Activated T-helper 1 cell treated with anti-CD3 and anti-CD28 coated beads, Interleukin-12 subunit alpha, Interleukin-12 subunit beta, Interleukin-2, Interleukin-4 antibody, amounts not matched to agents 30 ng/mL and 10 ng/mL and 1 ng/mL, durations not matched to agents 14 hours and 24 hours and 36 hours (primary cell): ENCODE measurements around the gene ACOT4. TPM values are rescaled to one million over a fixed set of nuclear protein-coding genes. Genes with fewer than 3 reads are reported as not detected.
A peak's percentile ranks its signal among the peaks of the same experiment; 100 is the strongest.
"Not testable (repeated sequence)": the region's sequence is repeated elsewhere in the genome, so short reads cannot be mapped to it uniquely, and the experiment has no call there.

Source experiments
- DNase-seq: peaks from one replicate; pipeline ENCODE4 v3.0.0; 2021; ENCODE audit warnings: low spot score
- H3K27ac Mint-ChIP-seq: one replicate; pipeline ENCODE4 v1.8.0; 2021; ENCODE audit warnings: mild to moderate bottlenecking, mixed read lengths
- H3K27me3 Mint-ChIP-seq: one replicate; pipeline ENCODE4 v1.8.0; 2022; ENCODE audit warnings: mild to moderate bottlenecking, moderate library complexity, mixed read lengths; ENCODE audit not compliant: insufficient read depth
- H3K36me3 Mint-ChIP-seq: one replicate; pipeline ENCODE4 v1.8.0; 2021; ENCODE audit warnings: low read depth, mixed read lengths
- H3K4me1 Mint-ChIP-seq: one replicate; pipeline ENCODE4 v1.8.0; 2021; ENCODE audit warnings: low read depth, mixed read lengths
- H3K4me3 Mint-ChIP-seq: one replicate; pipeline ENCODE4 v1.8.0; 2021; ENCODE audit warnings: mild to moderate bottlenecking, moderate library complexity, mixed read lengths
- H3K9me3 Mint-ChIP-seq: one replicate; pipeline ENCODE4 v1.8.0; 2021; ENCODE audit warnings: mixed read lengths
- intact Hi-C: fragments of 100-400 bp; cut with micrococcal nuclease; formaldehyde crosslinking; loops from one replicate; pipeline ENCODE4 v1.15.1; 2024
- total RNA-seq: library from RNA; stranded (reverse); gene quantifications from 2 replicates; pipeline ENCODE4 v1.2.3, GENCODE V29; 2022

ACOT4 gene
- total RNA-seq, 1 donor from 2014 or later = 1.9 TPM

- Mint-ChIP-seq H3K27me3 (peaks cover 5% of the 10 kb centered on the region), H3K27ac (no peak overlapping the region)
These were observed 2.6 kb upstream of the ACOT4 start for GRCh38 chr14:73589116-73589515.

DNA sequence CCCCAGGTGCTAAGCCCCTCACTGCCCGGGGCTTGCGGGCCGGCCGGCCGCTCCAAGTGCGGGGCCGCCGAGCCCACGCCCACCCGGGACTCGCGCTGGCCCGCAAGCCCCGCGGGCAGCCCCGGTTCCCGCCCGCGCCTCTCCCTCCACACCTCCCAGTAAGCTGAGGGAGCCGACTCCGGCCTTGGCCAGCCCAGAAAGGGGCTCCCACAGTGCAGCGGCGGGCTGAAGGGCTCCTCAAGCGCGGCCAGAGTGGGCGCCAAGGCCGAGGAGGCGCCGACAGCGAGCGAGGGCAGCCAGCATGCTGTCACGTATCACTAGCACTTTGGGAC is 1.0 kb upstream of the ACOT4 start:
- H3K27me3 Mint-ChIP-seq, DNase-seq, H3K4me3 Mint-ChIP-seq, H3K4me1 Mint-ChIP-seq, H3K36me3 Mint-ChIP-seq, H3K9me3 Mint-ChIP-seq, H3K27ac Mint-ChIP-seq: not testable (repeated sequence)
- intact Hi-C loops = loop anchor here (2.0 kb wide), 1 partner anchor 22 kb away; the partner anchor contains the start of gene ACOT6

More at GRCh38 chr14:73589116-73589515, 2.6 kb upstream of the ACOT4 start:
- H3K4me3 Mint-ChIP-seq = no peak overlapping the region
- DNase-seq = no peak
- no peaks in the 10 kb centered on the region for H3K9me3 Mint-ChIP-seq
- no peaks in the 10 kb centered on the region for H3K36me3 Mint-ChIP-seq
- intact Hi-C loops = no loop called here
- no peaks in the 10 kb centered on the region for H3K4me1 Mint-ChIP-seq

GRCh38 chr14:73594491-73594890 is 2.8 kb downstream of the ACOT4 start:
- Mint-ChIP-seq H3K36me3 (no peaks in the 10 kb centered on the region), H3K27me3 (peaks cover 8% of the 10 kb centered on the region), H3K9me3 (no peaks in the 10 kb centered on the region), H3K4me3 (no peak overlapping the region), H3K4me1 (no peaks in the 10 kb centered on the region), H3K27ac (no peak overlapping the region)
- intact Hi-C loops = no loop called here
- no peak for DNase-seq

DNA sequence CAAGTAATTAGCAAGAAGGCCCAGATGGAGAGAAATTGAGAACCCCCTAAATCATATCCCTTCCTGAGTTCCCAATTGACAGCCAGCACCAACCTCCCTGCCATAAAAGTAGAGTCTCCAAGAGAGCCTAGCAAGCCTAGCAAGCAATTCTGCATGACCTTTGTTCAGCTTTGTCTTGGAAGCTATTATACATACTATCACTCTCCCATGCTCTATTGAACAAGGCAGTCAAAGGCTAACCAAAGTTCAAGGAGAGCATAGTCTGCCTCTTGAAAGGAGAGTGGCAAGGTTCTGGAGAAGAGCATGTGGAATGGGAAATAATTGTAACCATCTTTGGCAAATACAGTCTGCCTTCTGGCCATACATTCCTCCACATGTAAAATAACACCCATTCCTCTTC is 7.8 kb downstream of the ACOT4 start:
- H3K27me3 Mint-ChIP-seq = peaks cover 3% of the 10 kb centered on the region
- intact Hi-C loops = no loop called here
- no peak overlapping the region for H3K27ac Mint-ChIP-seq
- no peaks in the 10 kb centered on the region for H3K36me3 Mint-ChIP-seq
- no peak for DNase-seq
- H3K4me3 Mint-ChIP-seq = no peak overlapping the region
- no peaks in the 10 kb centered on the region for H3K4me1 Mint-ChIP-seq
- no peaks in the 10 kb centered on the region for H3K9me3 Mint-ChIP-seq

DNA sequence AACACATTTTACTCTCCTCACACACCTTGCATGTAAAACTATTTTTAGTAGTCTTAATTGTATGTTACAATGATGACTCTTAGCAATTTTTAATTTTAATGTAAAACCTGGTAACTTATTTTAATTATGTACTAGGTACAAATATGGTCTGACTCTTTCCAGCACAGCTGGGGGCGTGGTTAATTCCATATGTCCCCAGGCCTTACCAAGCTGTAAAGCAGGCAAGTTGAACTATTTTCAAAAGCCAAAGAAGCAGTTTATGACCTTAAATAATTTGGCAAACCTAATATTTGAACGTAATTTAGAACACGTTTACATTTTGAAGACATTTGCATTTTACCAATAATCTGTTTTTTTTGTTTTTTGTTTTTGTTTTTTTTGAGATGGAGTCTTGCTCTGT is 11.3 kb downstream of the ACOT4 start:
- intact Hi-C loops = no loop called here
- no peaks in the 10 kb centered on the region for H3K36me3 Mint-ChIP-seq
- no peak for DNase-seq
- H3K9me3 Mint-ChIP-seq = no peaks in the 10 kb centered on the region
- H3K27ac Mint-ChIP-seq = no peak overlapping the region
- H3K4me3 Mint-ChIP-seq = no peak overlapping the region
- H3K4me1 Mint-ChIP-seq = peaks cover 5% of the 10 kb centered on the region
- H3K27me3 Mint-ChIP-seq = peaks cover 3% of the 10 kb centered on the region

DNA sequence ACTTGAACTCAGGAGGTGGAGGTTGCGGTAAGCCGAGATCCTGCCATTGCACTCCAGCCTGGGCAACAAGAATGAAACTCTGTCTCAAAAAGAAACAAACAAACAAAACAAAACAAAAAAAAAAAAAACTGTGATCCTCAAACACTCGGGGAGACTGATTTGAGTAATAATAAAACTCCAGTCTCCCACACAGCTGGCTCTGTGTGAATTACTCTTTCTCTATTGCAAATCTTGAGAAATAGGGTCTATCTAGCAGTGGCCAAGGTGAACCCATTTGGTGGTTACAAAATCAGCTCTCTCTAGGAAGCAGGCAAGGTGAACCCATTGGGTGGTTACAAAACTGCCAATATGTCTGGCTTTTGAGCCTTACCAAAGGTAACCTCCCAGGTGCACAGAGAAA is 14.6 kb downstream of the ACOT4 start:
- intact Hi-C loops = no loop called here
- no peak overlapping the region for H3K27ac Mint-ChIP-seq
- H3K9me3 Mint-ChIP-seq = no peaks in the 10 kb centered on the region
- no peaks in the 10 kb centered on the region for H3K36me3 Mint-ChIP-seq
- H3K4me3 Mint-ChIP-seq = no peak overlapping the region
- H3K4me1 Mint-ChIP-seq = peaks cover 5% of the 10 kb centered on the region
- no peak for DNase-seq
- H3K27me3 Mint-ChIP-seq = no peaks in the 10 kb centered on the region

DNA sequence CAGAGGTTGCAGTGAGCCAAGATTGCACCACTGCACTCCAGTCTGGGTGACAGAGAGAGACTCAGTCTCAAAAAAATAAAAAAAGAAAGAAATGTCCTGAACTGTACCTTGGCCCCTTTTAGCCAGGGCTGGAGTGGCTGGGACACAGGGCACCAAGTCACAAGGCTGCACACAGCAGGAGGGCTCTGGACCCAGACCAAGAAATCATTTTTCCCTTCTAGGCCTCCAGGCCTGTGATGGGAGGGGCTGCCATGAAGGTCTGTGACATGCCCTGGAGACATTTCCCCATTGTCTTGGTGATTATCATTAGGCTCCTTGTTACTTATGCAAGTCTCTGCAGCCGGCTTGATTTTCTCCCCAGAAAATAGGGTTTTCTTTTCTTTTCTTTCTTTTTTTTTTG is 15.6 kb downstream of the ACOT4 start:
- Mint-ChIP-seq H3K4me3 (no peak overlapping the region), H3K9me3 (no peaks in the 10 kb centered on the region), H3K27me3 (no peaks in the 10 kb centered on the region), H3K36me3 (no peaks in the 10 kb centered on the region), H3K27ac (no peak overlapping the region), H3K4me1 (peaks cover 5% of the 10 kb centered on the region)
- intact Hi-C loops = no loop called here
- no peak for DNase-seq

GRCh38 chr14:73610687-73611086 is 19.0 kb downstream of the ACOT4 start:
- Mint-ChIP-seq H3K36me3 (no peaks in the 10 kb centered on the region), H3K4me1 (peaks cover 11% of the 10 kb centered on the region), H3K9me3 (no peaks in the 10 kb centered on the region), H3K27ac (no peak overlapping the region), H3K4me3 (no peak overlapping the region), H3K27me3 (peaks cover 3% of the 10 kb centered on the region)
- intact Hi-C loops = no loop called here
- no peak for DNase-seq

GRCh38 chr14:73612339-73613045 is 20.8 kb downstream of the ACOT4 start, which contains the start of gene ACOT6:
TSS of gene ACOT6 (plus strand) at chr14:73612517. CDS start at chr14:73612572, 55 bp downstream.
- peak; percentile 54 for DNase-seq
- H3K27ac Mint-ChIP-seq = peak within 1 kb of the TSS; percentile 52
- H3K4me3 Mint-ChIP-seq = peak within 1 kb of the TSS; percentile 83
- peaks cover 7% of the 10 kb centered on the region for H3K27me3 Mint-ChIP-seq
- intact Hi-C loops = loop anchor here (1.0 to 2.0 kb wide), 2 partner anchors 22 to 43 kb away; partner anchors contain the start of genes ACOT2 and ACOT4
- no peaks in the 10 kb centered on the region for H3K36me3 Mint-ChIP-seq
- H3K9me3 Mint-ChIP-seq = no peaks in the 10 kb centered on the region
- peaks cover 5% of the 10 kb centered on the region for H3K4me1 Mint-ChIP-seq

DNA sequence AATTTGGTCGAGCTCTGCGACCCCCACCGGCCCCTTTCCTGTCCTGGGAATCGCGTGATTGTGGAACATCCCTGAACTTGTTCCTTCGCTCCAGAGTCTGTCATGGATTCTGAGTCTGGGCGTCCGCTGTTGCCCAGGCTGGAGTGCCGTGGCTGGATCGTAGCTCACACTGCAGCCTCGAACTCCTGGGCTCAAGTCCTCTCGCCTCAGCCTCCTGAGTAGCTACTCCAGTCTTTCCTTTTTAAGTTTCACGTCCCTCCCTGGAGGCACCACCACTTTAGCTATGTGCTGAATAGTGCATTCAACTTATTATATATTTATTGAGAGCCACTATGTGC is 21.3 kb downstream of the ACOT4 start:
- intact Hi-C loops = loop anchor here (2.0 kb wide), 1 partner anchor 22 kb away; the partner anchor contains the start of gene ACOT4
- Mint-ChIP-seq H3K36me3 (no peaks in the 10 kb centered on the region), H3K4me3 (peak overlapping the region; percentile 83), H3K27me3 (peaks cover 7% of the 10 kb centered on the region), H3K27ac (peak overlapping the region; percentile 52), H3K4me1 (peaks cover 5% of the 10 kb centered on the region), H3K9me3 (no peaks in the 10 kb centered on the region)
- no peak for DNase-seq

DNA sequence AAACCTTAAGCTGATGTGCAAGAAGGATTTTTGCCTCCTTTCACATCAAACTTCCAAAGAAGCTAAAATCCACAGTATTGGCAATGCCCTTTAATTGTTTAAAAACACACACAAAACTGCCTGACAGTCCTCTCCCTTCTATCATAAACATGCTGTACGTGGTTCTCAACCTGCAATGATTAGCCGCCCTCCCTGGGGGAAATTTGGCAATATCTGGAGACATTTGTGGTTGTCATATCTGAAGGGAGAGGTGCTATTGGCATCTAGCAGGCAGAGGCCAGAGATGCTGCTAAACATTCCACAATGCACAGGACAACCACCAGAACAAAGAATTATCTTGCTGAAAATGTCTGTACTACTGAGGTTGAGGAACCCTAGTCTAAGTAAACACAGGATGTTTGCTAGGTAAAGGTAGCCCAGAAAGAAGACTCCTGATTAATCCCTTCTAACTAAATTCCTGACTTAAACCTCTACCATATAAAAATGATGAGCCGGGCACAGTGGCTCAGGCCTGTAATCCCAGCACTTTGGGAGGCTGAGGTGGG is 21.8 kb downstream of the ACOT4 start:
- peak overlapping the region; percentile 83 for H3K4me3 Mint-ChIP-seq
- peaks cover 7% of the 10 kb centered on the region for H3K27me3 Mint-ChIP-seq
- H3K27ac Mint-ChIP-seq = no peak overlapping the region
- intact Hi-C loops = loop anchor here (2.0 kb wide), 1 partner anchor 23 kb away; the partner anchor contains the start of gene ACOT4
- no peaks in the 10 kb centered on the region for H3K9me3 Mint-ChIP-seq
- H3K4me1 Mint-ChIP-seq = peaks cover 5% of the 10 kb centered on the region
- DNase-seq = no peak
- H3K36me3 Mint-ChIP-seq = no peaks in the 10 kb centered on the region

DNA sequence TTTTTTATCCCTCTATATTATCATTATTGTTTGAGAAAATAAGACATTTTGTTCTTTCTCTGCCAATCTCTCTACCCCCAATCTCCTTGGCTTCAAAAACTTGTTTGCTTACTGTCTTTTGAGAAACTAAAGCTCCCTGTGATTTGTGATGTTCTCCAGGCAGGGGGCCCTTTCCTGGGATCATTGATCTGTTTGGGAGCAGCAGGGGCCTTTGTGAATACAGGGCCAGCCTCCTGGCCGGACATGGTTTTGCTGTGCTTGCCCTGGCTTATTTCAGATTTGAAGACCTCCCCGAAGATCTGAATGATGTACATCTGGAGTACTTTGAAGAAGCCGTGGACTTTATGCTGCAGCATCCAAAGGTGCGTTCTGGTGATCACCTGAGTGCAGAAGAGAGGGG is 25.2 kb downstream of the ACOT4 start:
- Mint-ChIP-seq H3K4me1 (peaks cover 5% of the 10 kb centered on the region), H3K36me3 (no peaks in the 10 kb centered on the region), H3K9me3 (no peaks in the 10 kb centered on the region), H3K4me3 (no peak overlapping the region), H3K27ac (no peak overlapping the region), H3K27me3 (peaks cover 10% of the 10 kb centered on the region)
- intact Hi-C loops = no loop called here
- DNase-seq = no peak

- H3K9me3 Mint-ChIP-seq = no peaks in the 10 kb centered on the region
- H3K4me1 Mint-ChIP-seq = no peaks in the 10 kb centered on the region
- no peak overlapping the region for H3K27ac Mint-ChIP-seq
- no peaks in the 10 kb centered on the region for H3K36me3 Mint-ChIP-seq
- intact Hi-C loops = no loop called here
- peaks cover 7% of the 10 kb centered on the region for H3K27me3 Mint-ChIP-seq
- DNase-seq = no peak
- H3K4me3 Mint-ChIP-seq = no peak overlapping the region
These were observed 27.9 kb downstream of the ACOT4 start for GRCh38 chr14:73619524-73619923.
